Esophagus (tissue), 2 donors: ENCODE results near the gene SEPTIN5. TPM values are rescaled to one million over a fixed set of nuclear protein-coding genes. Genes with fewer than 3 reads are reported as not detected.

Experiments used
- H3K27ac ChIP-seq, 2 donors: one replicate each; pipeline ENCODE4 v1.5.1; 2013; ENCODE audit warnings: low read depth in 2 of 2, mild to moderate bottlenecking in 2 of 2, inconsistent platforms in 1 of 2, low read length in 1 of 2, moderate library complexity in 1 of 2
- H3K27me3 ChIP-seq, 2 donors: one replicate each; pipeline ENCODE4 v1.6.1; 2013; ENCODE audit warnings: low read length in 2 of 2, control low read depth in 1 of 2, mild to moderate bottlenecking in 1 of 2; ENCODE audit not compliant: insufficient read depth in 2 of 2, control insufficient read depth in 1 of 2
- H3K36me3 ChIP-seq, 2 donors: one replicate each; pipeline ENCODE4 v1.6.1; 2013; ENCODE audit warnings: low read length in 1 of 2; ENCODE audit not compliant: control insufficient read depth in 2 of 2, insufficient read depth in 2 of 2
- H3K4me1 ChIP-seq, 2 donors: one replicate each; pipeline ENCODE4 v1.6.1; 2013; ENCODE audit warnings: low read length in 1 of 2; ENCODE audit not compliant: control insufficient read depth in 2 of 2, insufficient read depth in 2 of 2
- H3K4me3 ChIP-seq, 2 donors: one replicate each; pipeline ENCODE4 v1.5.1; 2013; ENCODE audit warnings: low read length in 2 of 2, mild to moderate bottlenecking in 2 of 2, low read depth in 1 of 2, moderate library complexity in 1 of 2
- H3K9me3 ChIP-seq, 2 donors: one replicate each; pipeline ENCODE4 v1.6.1; 2013; ENCODE audit warnings: mild to moderate bottlenecking in 2 of 2, low read depth in 1 of 2, low read length in 1 of 2, moderate library complexity in 1 of 2; ENCODE audit not compliant: control insufficient read depth in 2 of 2, insufficient read depth in 1 of 2
- WGBS, 2 donors: extraction: QIAGEN DNeasy Blood & Tissue Kit; methylation state at CpG; one replicate each; pipeline ENCODE4 v1.1.7; 2013; 5-methylcytosine and 5-hydroxymethylcytosine counted together
- polyA plus RNA-seq, 2 donors: library from polyadenylated mRNA; stranded (reverse); fragments of 200-250 nt; gene quantifications; one replicate each; pipeline ENCODE4 v1.2.3, GENCODE V29; 2013
- donor health status: healthy with polysubstance abuse.
- donor health status: Bipolar disorder and iron deficiency.

Gene SEPTIN5
- 10 to 100 TPM; 40.8 to 51.8 TPM for polyA plus RNA-seq

DNA sequence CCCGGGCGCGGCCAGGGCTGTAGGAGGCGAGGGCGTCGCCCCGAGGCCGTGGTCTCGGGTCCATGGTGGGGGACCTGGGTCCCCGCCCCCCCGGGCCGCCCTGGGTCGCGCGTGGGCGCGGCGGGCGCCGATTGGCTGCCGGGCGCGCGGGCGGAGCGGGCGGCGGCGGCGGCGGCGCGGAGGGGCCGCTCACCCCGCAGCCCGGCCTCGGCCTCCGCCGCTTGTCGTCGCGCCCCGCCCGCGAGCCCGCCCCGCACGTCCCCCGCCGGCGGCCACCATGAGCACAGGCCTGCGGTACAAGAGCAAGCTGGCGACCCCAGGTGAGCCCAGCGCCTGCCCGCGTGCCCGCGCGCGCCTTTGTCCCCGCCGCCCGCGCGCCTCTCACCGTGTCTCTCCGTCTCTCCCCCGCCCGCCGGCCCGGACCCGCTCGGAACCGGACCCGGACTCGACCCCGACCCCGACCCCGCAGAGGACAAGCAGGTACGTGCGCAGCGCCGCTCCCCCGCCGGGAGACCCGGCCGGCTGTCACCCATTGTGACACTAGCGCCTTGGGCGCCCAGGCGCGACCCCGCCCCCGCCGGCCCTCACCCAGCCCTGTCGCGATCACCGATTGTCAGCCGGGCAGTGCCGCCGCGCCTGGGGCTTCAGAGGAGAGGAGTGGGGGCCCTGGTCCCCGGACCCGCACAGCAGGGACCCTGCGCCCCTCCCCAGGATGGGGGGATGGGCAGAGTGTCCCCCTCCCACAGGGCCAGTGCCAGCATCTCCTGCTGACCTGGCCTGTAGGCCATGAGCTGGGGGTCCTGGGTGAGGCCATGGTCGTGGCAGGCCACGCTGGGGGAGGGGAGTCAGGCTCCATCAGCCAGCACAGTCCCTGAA, at the start of gene SEPTIN5:
SEPTIN5 (plus strand) TSS at position 192 of the 876 bp plus-strand sequence; CDS start at position 278, 86 bp downstream.
- H3K36me3 ChIP-seq, result no peaks in the 10 kb centered on the region
- WGBS, 2 donors, result 1 to 2% methylated on average over 63 to 106 of the region's 106 CpGs
- H3K4me1 ChIP-seq, result peaks cover 7 to 16% of the 10 kb centered on the region in 2 donors
- peaks cover 0 to 2% of the 10 kb centered on the region in 2 donors for H3K27me3 ChIP-seq
- H3K4me3 ChIP-seq, result peak within 1 kb of the TSS; percentile 63 to 73
- H3K27ac ChIP-seq, result peak within 1 kb of the TSS; percentile 16 to 47
- no peaks in the 10 kb centered on the region for H3K9me3 ChIP-seq

DNA sequence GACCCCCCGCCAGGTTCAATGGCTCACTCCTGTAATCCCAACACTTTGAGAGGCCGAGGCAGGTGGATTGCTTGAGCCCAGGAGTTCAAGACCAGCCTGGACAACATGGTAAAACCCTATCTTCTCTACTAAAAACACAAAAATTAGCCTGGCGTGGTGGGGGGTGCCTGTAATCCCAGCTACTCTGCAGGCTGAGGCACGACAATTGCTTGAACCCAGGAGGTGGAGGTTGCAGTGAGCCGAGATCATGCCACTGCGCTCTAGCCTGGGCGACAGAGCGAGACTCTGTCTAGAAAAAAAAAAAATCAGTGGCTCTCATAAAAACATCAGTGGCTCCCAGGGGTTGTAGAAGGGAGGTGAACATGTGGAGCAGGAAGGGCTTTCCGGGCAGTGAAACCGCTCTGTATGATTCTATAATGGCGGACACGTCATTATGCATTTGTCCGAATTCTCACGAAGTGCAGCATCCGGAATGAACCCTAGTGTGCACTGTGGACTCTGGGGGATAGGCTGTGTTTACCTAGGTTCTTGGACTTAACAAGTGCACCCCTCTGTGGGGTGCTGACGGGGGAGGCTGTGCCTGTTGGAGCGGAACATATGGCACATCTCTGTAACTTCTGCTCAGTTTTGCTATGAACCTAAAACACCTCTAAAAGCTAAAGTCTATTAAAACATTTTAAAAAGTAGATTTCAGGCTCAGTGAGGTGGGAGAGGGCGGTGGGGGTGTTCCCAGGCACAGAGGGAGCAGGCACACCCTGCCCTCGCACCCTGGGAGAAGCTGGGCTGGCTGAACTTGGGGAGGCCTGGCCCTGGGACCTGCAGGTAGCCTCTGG, 49.1 kb upstream of the SEPTIN5 start:
- H3K4me1 ChIP-seq, result peaks cover 0 to 2% of the 10 kb centered on the region in 2 donors
- H3K27ac ChIP-seq, result no peak overlapping the region
- H3K36me3 ChIP-seq, result no peaks in the 10 kb centered on the region
- H3K4me3 ChIP-seq, result no peak overlapping the region
- H3K9me3 ChIP-seq, result no peaks in the 10 kb centered on the region
- WGBS, 2 donors, result 90% methylated on average over 19 of the region's 19 CpGs
- no peaks in the 10 kb centered on the region for H3K27me3 ChIP-seq

DNA sequence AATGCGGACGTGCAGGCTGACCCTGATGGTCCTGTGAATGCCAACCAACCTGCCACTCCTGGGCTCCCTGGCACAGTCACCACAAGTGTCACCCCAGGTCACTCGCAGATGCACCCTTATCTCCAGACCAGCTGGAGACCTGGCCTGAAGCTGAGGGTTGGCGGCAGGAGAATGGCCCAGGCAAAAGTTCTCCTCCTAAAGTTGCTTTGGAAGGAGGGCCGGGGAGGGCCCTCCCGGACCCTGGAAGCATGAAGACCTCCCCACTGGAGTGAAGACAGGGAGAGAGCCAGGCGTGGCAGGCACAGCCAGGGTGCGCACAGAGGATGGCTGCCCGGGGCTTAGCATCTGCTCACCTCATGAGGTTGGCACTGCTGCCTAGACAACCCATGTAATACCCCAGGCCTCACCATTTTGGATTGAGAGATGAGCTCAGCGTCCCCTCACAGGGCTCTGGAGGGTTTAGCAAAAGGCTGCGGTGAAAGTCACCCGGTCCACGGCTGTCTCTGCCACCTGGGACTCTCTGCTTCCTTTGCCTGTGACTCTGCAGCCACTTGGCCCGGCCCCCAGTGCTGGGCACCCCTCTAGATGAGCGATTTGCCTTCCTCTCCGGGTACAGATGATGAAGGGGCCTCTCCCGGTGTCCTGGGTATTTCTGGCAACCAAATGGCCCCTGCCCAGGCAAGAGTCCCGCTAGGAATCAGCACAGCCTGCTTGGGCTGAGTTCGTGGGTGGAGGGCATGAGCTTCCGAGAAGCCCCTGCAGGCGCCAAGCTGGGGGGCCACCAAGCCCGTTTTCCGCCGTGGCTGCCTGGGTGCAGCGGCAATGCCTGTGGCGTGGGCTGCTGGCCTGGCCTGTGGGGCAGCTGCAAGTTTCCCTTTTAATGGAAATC, 48.3 kb upstream of the SEPTIN5 start:
- Histone ChIP-seq H3K4me3 (no peak overlapping the region), H3K27me3 (no peaks in the 10 kb centered on the region), H3K9me3 (no peaks in the 10 kb centered on the region), H3K36me3 (no peaks in the 10 kb centered on the region), H3K4me1 (peaks cover 0 to 2% of the 10 kb centered on the region in 2 donors), H3K27ac (no peak overlapping the region)
- 79 to 82% methylated on average over 26 of the region's 26 CpGs for WGBS, 2 donors

DNA sequence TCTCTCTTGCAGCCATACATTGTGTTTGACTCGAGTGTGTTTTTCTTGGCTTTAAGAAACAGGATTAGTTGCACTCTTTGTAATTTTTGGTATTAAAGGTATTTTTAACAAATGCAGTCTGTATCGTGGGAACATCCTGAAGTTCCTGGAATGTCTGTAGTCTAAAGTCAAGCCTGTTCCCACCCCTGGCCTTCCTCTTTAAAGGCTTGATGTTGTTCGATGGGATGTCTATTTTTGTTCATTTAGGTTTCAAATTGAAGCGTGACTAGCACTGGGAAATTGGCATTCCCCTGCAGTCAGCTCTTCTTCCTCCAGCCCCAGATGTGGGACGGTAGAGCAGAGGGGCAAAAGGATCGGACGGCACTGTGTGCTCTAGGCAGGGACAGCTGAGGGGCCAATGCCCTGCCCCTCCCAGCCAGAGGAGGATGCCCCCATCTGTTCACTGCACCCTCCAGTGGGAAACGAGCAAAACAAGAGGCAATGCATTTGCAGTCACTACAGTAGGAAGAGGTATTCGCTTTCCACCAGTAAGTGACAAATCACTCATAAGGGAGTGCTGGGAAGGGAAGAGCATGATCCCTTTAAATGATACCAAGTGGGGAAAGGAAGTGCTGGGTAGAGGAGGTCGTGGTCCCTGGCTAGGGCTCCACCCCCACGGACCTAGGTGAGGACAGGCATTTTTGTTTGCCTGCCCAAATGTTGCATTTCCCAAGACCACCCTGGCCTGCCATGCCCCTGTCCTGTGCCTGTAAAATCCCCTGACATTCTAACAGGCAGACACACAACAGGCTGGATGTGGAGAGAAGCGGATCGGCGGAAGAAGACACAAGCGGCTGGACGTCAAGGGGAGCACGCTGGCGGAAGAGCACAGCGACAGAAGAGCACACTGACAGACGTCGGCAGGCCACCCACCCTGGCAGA, 47.4 kb upstream of the SEPTIN5 start:
- 67 to 69% methylated on average over 21 of the region's 21 CpGs for WGBS, 2 donors
- Histone ChIP-seq H3K27ac (no peak overlapping the region), H3K36me3 (no peaks in the 10 kb centered on the region), H3K9me3 (no peaks in the 10 kb centered on the region), H3K27me3 (no peaks in the 10 kb centered on the region), H3K4me1 (peaks cover 0 to 2% of the 10 kb centered on the region in 2 donors), H3K4me3 (no peak overlapping the region)

DNA sequence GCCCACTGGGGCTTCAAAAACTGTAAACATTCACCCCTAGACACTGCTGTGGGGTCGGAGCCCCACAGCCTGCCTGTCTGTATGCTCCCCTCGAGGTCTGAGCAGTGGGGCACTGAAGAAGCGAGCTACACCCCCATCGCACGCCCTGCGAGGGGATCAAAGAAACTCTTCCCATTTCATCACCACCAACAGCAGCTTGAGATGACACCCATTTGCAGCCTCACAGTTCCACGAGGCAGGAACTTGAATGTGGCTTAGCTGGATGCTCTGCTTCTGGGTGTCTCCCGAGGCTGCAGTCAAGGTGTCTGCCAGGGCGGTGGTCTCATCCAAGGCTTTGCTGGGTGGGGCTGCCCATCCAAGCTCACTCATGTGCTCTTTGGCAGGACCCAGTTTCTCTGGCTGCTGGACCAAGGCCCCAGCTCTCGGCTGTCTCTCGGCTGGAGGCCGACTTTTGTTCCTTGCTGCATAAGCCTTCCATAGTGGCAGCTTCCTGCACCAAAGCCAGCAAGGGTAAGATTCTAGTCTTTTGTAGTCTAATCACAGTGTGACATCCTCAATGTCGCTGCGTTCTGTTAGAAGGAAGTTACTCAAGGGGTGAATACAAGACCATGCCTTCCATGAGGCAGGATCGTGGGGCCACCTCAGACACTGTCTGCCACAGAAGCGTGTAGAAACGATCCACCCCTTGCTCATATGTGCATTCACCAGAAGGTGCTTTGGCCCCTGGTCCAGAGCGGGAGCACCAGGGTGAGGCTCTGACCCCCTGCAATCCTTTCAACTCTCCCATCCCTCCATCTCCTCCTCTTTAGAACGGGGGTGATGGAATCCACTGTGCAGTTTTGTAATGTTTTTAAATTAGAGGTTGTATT, 46.2 kb upstream of the SEPTIN5 start:
- H3K36me3 ChIP-seq, result no peaks in the 10 kb centered on the region
- no peak overlapping the region for H3K27ac ChIP-seq
- no peaks in the 10 kb centered on the region for H3K27me3 ChIP-seq
- peaks cover 0 to 2% of the 10 kb centered on the region in 2 donors for H3K4me1 ChIP-seq
- H3K4me3 ChIP-seq, result no peak overlapping the region
- H3K9me3 ChIP-seq, result no peaks in the 10 kb centered on the region
- WGBS, 2 donors, result 87 to 88% methylated on average over 19 of the region's 19 CpGs

DNA sequence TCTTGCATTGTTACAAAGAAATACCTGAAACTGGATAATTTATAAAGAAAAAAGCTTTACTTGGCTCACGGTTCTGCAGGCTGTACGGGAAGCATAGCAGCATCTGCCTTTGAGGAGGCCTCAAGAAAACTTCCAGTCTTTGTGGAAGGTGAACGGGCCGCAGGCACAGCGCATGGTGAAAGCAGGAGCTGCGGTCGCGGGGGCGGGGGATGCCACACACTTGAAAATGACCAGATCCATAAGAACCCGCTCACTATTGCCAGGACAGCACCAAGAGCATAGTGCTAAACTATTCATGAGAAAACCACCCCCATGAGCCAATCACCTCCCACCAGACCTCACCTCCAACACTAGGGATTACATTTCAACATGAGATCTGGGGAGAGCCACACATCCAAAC, 45.6 kb upstream of the SEPTIN5 start:
- no peak overlapping the region for H3K27ac ChIP-seq
- WGBS, 2 donors, result 91 to 93% methylated on average over 10 of the region's 10 CpGs

GRCh38 chr22:19669570-19669969, 44.7 kb upstream of the SEPTIN5 start:
- 54 to 76% methylated on average over 4 of the region's 4 CpGs for WGBS, 2 donors
- no peak overlapping the region for H3K27ac ChIP-seq
- H3K4me3 ChIP-seq, result no peak overlapping the region
- H3K4me1 ChIP-seq, result peaks cover 0 to 2% of the 10 kb centered on the region in 2 donors
- H3K36me3 ChIP-seq, result no peaks in the 10 kb centered on the region
- no peaks in the 10 kb centered on the region for H3K27me3 ChIP-seq
- H3K9me3 ChIP-seq, result no peaks in the 10 kb centered on the region

More for the DNA sequence above, 45.6 kb upstream of the SEPTIN5 start:
- no peaks in the 10 kb centered on the region for H3K36me3 ChIP-seq
- H3K4me3 ChIP-seq, result no peak overlapping the region
- no peaks in the 10 kb centered on the region for H3K9me3 ChIP-seq
- H3K4me1 ChIP-seq, result peaks cover 0 to 2% of the 10 kb centered on the region in 2 donors
- H3K27me3 ChIP-seq, result no peaks in the 10 kb centered on the region

- 84 to 91% methylated on average over 3 of the region's 3 CpGs for WGBS, 2 donors
- Histone ChIP-seq H3K27me3 (no peaks in the 10 kb centered on the region), H3K4me3 (no peak overlapping the region), H3K4me1 (no peaks in the 10 kb centered on the region), H3K36me3 (no peaks in the 10 kb centered on the region), H3K9me3 (no peaks in the 10 kb centered on the region), H3K27ac (no peak overlapping the region)
These were observed 43.0 kb upstream of the SEPTIN5 start for GRCh38 chr22:19671316-19671715.
